Measurements from ENCODE around the gene EFCC1.
"Not testable (repeated sequence)": the region's sequence is repeated elsewhere in the genome, so short reads cannot be mapped to it uniquely, and the experiment has no call there.

Gene EFCC1

DNA sequence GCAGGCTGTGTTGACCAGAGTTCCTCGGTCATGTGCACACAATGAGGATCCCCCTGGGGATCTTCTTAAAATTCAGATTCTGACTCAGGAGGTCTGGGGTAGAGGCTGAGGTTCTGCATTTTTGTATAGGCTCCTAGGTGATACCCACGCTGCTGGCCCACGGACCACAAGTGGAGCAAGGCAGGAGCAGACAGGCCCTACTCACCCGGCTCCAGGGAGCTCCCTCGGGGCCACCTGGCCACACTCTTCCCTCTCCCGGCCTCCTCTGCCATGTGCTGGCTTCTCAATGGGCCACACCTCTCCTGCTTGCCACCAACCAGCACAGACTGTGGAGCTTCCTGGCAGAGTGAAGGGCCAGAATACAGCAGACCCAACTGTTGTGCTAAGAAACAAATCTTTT, 83.4 kb downstream of the EFCC1 start:
- no peak for DNase-seq (ENCODE audit: extremely low read depth, low read depth)
- TF ChIP-seq, protein P1, sequence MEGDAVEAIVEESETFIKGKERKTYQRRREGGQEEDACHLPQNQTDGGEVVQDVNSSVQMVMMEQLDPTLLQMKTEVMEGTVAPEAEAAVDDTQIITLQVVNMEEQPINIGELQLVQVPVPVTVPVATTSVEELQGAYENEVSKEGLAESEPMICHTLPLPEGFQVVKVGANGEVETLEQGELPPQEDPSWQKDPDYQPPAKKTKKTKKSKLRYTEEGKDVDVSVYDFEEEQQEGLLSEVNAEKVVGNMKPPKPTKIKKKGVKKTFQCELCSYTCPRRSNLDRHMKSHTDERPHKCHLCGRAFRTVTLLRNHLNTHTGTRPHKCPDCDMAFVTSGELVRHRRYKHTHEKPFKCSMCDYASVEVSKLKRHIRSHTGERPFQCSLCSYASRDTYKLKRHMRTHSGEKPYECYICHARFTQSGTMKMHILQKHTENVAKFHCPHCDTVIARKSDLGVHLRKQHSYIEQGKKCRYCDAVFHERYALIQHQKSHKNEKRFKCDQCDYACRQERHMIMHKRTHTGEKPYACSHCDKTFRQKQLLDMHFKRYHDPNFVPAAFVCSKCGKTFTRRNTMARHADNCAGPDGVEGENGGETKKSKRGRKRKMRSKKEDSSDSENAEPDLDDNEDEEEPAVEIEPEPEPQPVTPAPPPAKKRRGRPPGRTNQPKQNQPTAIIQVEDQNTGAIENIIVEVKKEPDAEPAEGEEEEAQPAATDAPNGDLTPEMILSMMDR (IDR thresholded peaks at IDR 0.05; ENCODE audit: low read depth, low read length): no peak

DNA sequence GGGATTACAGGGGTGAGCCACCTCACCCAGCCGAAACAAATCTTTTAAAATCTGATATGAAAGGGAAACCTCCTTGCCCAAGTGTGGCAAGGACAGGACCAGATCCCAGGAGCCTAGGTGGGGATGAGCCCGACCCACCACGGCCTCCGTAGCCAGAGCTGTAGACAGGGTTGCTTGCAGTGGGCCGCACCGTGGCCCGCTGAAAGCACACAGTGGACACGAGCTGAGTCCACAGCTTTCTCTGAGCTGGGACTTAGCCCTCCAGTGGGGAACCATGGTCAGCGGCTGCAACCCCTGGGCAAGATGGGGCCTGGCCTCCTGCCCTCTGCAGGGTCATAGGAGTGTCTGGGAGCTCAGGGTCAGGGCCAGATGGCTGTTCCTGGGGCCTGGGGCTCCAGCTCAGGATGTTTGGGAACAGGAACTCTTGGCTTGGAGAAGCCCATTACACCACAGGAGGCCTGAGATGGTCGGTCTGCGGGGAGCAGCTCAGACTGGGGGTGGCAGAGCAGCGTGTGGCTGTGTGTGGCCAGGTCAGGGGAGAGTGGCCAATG, 84.1 kb downstream of the EFCC1 start:
- TF ChIP-seq, protein P1 (IDR thresholded peaks at IDR 0.05; ENCODE audit: low read depth, low read length): no peak
- DNase-seq (ENCODE audit: extremely low read depth, low read depth): no peak

DNA sequence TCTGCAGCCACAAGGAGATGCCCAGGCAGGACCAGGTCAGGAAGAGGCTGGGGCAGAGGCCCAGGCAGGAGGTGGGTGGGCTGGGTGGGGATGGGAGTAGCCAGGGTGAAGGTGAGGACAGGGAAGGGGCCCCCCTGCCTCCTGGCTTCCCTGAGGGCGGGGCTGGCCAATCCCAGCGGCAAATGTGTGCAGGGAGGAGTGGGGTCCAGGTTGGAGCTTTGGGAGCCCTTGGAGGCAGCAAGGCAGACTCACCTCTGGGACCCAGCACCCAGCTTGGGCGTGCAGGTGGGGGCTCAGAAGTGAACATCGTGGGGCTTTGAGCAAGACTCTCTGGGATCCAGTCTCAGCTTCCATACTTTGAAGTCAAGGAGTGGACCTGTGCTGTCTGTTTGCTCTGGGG, 84.7 kb downstream of the EFCC1 start:
- TF ChIP-seq, protein P1 (IDR thresholded peaks at IDR 0.05; ENCODE audit: low read depth, low read length): no peak
- DNase-seq (ENCODE audit: extremely low read depth, low read depth): no peak

DNA sequence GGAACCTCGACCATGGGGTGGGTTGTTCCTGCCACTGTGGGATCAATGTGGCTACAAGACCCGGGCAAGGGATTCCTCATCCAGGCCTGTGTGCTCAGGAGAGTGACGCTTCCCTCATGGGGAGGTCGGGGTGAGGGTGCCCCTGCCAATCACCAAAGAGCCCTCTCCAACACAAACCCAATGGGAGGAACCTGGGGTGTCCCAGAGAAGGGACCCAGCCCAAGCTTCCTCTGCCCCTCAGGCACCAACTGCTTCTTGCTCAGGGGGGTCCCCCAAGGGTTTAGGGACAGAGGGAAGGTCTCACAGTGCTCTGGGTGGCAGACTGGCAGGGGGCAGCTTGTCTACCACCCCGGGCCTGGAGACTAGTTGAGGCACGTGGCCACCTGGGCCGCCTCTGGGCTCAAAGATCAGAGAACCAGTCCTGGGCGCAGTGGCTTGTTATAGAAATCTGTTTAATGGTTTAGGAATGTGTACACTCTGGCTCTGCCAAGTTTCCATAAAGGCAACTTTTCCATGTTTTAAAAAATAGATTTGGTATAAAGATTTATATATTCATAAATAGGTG, 86.1 kb downstream of the EFCC1 start:
- TF ChIP-seq, protein P1 (IDR thresholded peaks at IDR 0.05; ENCODE audit: low read depth, low read length): no peak
- DNase-seq (ENCODE audit: extremely low read depth, low read depth): no peak

DNA sequence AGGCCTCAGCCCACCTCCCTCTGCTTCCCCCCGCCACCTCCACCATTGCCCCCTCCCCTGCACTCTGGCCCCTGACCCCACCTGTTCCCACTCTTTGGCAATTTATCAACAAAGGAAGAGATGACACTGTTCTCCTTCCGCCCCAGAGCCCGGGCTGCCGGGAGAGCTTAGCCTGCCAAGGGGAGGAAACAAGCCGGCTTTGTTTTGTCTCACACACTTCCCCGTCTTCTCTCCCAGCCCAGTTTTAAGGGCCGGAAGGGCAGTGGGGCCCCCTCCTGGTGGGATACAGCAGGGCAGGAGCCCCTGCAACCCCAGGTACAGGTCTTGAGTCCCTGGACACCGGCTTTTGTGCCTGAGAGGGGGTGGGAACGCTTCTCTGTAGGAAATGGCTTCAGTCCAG, 86.8 kb downstream of the EFCC1 start:
- DNase-seq (ENCODE audit: extremely low read depth, low read depth): not testable (repeated sequence)

DNA sequence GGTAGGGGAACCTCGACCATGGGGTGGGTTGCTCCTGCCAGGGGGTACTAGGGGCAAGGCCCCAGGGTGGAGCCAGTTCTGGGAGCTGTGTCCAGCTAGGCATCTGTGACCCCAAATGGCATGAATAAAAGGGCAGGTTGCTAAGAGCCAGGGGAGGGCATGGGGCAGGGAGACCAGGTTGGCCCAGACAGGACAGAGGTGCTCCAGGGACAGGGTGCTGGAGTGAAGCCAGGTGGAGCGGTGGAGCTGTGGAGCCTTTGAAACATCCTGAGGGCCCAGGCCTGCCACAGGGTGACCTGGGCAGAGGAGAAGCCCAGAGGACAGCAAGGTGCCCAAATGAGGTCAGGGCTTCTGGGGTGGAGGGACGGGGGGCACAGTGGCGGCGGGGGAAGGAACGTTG, 87.2 kb downstream of the EFCC1 start:
- DNase-seq (ENCODE audit: extremely low read depth, low read depth): not testable (repeated sequence)
